Measurements from ENCODE around the gene COA7. TPM values are rescaled to one million over a fixed set of nuclear protein-coding genes. Genes with fewer than 3 reads are reported as not detected.

COA7 gene
- total and polyA plus RNA-seq, 12 donors = 3.1 to 34.5 (median 12.9) TPM

DNA sequence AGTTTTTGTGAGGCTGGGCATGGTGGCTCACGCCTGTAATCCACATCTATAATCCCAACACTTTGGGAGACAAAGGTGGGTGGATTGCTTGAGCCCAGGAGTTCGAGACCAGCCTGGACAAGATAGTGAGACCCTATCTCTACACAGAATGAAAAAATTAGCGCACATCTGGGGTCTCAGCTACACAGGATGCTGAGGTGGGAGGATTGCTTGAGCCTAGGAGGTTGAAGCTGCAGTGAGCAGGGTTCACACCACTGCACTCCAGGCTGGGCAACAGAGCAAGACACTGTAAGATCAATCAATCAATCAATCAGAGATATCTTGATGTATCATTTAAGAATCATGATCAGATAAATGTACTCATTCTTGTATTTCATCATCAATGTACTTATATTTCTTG is 35.2 kb upstream of the COA7 start:
- Histone ChIP-seq H3K4me1 (replicated peaks in 1 of 2) (peaks cover 10% of the 10 kb centered on the region in 2 donors), H3K4me3 (no peak overlapping the region), H3K36me3 (replicated peaks in 1 of 2) (no peaks in the 10 kb centered on the region), H3K9me3 (replicated peaks in 1 of 3) (no peaks in the 10 kb centered on the region), H3K27ac (no peak overlapping the region), H3K27me3 (no peaks in the 10 kb centered on the region)
- WGBS, 4 donors = 91 to 99% (median 95%) methylated on average over 3 of the region's 3 CpGs
- TF ChIP-seq CTCF (IDR thresholded peaks at IDR 0.05) (no peak), POLR2A (IDR thresholded peaks at IDR 0.05) (no peak)
- intact Hi-C loops (cut with DNase I) = no loop called here
- peak in 1 of 7 donors; percentile 13 for DNase-seq

- Histone ChIP-seq H3K4me1 (replicated peaks in 1 of 2) (peaks cover 10 to 27% of the 10 kb centered on the region in 2 donors), H3K27me3 (no peaks in the 10 kb centered on the region), H3K4me3 (peak overlapping the region in 1 of 4 donors; percentile 74), H3K36me3 (replicated peaks in 1 of 2) (no peaks in the 10 kb centered on the region), H3K9me3 (replicated peaks in 1 of 3) (no peaks in the 10 kb centered on the region), H3K27ac (no peak overlapping the region)
- intact Hi-C loops (cut with DNase I) = no loop called here
- TF ChIP-seq CTCF (IDR thresholded peaks at IDR 0.05) (no peak), POLR2A (IDR thresholded peaks at IDR 0.05) (no peak)
- peak in 1 of 7 donors; percentile 47 for DNase-seq
- WGBS, 4 donors = 56 to 65% (median 59%) methylated on average over 6 of the region's 6 CpGs
These were observed 30.0 kb upstream of the COA7 start for GRCh38 chr1:52727956-52728656.

DNA sequence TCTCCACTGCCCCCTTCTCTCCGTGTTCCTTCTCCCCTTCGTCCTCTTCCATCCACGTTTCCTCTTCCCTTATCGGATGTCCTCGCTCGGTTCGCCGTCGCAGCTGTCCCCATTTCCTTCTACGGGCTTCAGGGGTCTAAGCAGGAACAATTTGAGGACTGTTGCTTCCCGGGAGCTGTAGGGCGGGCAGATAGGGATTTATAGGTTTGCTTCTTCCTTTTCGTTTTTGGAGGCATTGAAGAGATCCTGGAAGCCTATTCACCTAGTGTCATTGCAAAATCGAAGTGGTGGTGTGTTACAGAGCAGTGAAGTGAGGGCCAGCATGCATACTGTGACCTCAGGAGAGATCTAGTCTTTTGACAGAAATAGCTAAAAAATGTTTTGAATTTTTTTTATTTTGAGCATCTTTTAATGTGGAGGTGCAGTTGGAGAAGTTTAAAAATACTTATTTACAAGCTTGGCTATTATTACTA is 29.0 kb upstream of the COA7 start:
- Histone ChIP-seq H3K27me3 (no peaks in the 10 kb centered on the region), H3K36me3 (replicated peaks in 1 of 2) (no peaks in the 10 kb centered on the region), H3K4me1 (replicated peaks in 1 of 2) (peaks cover 10 to 27% of the 10 kb centered on the region in 2 donors), H3K4me3 (peak overlapping the region; percentile 64 to 96 (median 78)), H3K27ac (peak overlapping the region; percentile 31 to 95 (median 89)), H3K9me3 (replicated peaks in 1 of 3) (no peaks in the 10 kb centered on the region)
- 0 to 1% (median 1%) methylated on average over 14 of the region's 14 CpGs for WGBS, 4 donors
- DNase-seq = peak in 1 of 7 donors; percentile 51
- intact Hi-C loops (cut with DNase I) = no loop called here
- TF ChIP-seq CTCF (IDR thresholded peaks at IDR 0.05) (no peak), POLR2A (IDR thresholded peaks at IDR 0.05) (no peak)

- intact Hi-C loops (cut with DNase I) = no loop called here
These were observed 28.3 kb upstream of the COA7 start, which contains the start of gene ZYG11B for GRCh38 chr1:52726265-52727113. Gene ZYG11B (plus strand): TSS chr1:52726453. CDS start chr1:52726654, 201 bp downstream.

More at GRCh38 chr1:52726265-52727113, 28.3 kb upstream of the COA7 start, which contains the start of gene ZYG11B:
- peak within 1 kb of the TSS; percentile 64 to 96 (median 78) for H3K4me3 ChIP-seq
- no peaks in the 10 kb centered on the region for H3K9me3 ChIP-seq (replicated peaks in 1 of 3)
- WGBS, 4 donors = 1 to 2% (median 1%) methylated on average over 12 to 58 of the region's 59 CpGs
- H3K36me3 ChIP-seq (replicated peaks in 1 of 2) = no peaks in the 10 kb centered on the region
- TF ChIP-seq POLR2A (IDR thresholded peaks at IDR 0.05) = peak; percentile 77 to 92
- no peak for TF ChIP-seq CTCF (IDR thresholded peaks at IDR 0.05)
- H3K27ac ChIP-seq = peak within 1 kb of the TSS; percentile 31 to 95 (median 89)
- peaks cover 10 to 27% of the 10 kb centered on the region in 2 donors for H3K4me1 ChIP-seq (replicated peaks in 1 of 2)
- peak; percentile 88 to 95 (median 91) for DNase-seq
- no peaks in the 10 kb centered on the region for H3K27me3 ChIP-seq
